Measurements from ENCODE around the gene FAM3A.

The FAM3A gene

DNA sequence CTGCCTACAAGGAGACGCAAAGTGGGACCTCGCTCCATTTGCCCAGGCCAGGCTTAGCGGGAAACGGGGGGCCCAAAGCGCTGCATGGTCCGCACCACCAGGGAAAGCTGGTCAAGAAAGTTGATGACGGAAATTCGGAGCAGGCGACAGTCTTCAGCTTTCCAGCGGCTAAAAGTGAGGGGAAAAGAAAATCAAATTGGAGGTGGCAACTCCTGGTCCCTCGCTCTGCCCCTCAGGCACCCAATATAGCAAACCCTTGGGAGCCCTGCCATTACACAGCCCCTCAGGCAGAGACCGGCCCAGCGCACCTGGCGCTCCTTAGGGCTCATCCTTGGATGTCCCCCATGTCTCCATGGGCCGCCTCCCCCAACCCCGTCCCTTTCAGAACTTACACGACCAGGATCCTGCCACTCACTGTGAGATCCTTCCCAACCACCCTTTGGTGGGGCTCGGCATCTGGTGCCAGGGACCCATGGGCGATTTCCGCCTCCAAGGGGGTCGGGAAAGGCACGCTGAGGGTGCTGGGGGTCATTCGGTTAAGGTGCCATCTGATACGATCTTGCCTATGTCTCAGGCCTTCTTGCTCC lies 38.0 kb downstream of the FAM3A start:
- no peak for DNase-seq

DNA sequence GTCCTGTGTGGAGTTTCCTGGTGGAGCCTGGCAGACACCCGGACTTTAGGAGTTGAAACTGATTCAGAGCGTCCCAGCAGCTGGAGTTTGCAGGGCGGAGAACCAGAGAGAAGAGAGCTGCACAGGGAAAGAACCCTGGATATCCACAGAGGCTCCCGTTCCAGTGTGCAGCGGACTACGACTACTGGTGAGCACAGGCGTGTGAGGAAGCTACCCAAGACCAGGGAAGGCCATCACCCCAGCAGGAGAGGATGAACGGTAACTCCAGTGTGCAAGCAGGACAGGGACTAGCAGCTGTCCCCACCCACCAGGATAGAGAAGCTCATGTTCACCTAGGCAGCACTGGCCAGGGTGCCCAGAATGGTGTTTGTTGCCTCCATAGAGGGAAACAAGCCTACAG lies 39.2 kb downstream of the FAM3A start:
- no peak for DNase-seq

DNA sequence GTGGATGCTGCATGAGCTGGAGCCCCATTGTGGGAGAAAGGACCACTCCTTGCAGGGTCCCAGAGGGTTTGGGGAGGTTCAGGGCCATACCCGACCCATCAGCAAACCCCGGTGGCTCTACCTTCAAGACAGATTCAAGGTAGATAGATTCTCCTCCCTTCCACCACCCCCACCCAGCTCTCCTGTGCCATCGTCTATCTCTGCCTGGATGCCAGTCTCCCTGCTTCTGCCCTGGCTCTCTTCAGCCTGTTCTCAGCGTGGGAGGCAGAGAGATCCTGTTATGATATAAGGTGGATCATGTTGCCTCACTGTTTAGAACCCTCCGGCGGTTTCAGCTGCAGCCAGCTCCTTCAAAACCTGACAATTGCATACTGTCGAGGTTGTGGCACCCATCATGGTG lies 42.3 kb downstream of the FAM3A start:
- no peak for DNase-seq

DNA sequence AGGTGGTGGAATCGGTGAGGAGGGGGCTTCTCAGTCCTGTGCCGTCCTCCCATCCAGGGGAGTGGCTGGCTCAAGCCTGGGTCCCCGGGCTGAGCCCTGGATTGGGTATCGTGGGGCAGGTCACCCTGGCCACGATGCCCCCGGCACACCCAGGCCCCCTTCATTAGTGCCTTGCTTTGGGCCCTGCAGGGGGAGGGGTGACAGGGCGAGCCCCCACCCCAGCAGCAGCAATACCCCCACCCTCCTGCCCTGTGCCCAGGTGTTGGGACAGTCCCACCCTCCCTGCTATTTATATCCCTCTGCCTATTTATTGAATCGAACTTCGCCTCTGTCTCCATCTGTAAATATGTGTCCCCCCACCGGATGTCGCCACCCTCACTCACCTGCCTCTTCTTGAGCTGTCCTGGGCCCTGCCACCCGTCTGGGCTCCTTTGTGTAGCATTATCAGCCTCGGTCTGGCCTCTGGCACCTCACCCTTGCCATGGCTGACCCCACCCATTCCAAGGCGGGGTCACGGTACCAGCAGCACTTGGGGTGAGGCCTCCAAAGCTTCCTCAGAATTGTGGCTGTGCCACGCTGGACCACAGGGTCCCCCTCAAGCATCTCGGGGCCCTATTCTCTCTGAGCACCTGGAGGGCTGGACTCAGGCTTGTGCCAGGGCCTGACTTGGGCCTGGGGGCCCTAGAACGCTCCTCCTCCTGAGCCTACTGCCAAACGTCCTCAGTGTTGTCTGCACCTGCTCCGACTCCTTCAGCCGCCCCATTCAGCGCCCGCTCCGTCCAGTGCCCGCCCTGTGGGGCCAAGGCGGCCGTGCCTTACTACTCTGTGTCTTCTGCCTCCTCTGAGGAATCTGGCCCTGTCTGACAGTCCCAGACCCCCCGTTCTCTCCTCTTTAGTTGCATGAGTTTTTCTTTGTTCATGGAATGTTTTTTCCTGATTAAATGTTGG lies 43.1 kb downstream of the FAM3A start:
- no peak for DNase-seq

DNA sequence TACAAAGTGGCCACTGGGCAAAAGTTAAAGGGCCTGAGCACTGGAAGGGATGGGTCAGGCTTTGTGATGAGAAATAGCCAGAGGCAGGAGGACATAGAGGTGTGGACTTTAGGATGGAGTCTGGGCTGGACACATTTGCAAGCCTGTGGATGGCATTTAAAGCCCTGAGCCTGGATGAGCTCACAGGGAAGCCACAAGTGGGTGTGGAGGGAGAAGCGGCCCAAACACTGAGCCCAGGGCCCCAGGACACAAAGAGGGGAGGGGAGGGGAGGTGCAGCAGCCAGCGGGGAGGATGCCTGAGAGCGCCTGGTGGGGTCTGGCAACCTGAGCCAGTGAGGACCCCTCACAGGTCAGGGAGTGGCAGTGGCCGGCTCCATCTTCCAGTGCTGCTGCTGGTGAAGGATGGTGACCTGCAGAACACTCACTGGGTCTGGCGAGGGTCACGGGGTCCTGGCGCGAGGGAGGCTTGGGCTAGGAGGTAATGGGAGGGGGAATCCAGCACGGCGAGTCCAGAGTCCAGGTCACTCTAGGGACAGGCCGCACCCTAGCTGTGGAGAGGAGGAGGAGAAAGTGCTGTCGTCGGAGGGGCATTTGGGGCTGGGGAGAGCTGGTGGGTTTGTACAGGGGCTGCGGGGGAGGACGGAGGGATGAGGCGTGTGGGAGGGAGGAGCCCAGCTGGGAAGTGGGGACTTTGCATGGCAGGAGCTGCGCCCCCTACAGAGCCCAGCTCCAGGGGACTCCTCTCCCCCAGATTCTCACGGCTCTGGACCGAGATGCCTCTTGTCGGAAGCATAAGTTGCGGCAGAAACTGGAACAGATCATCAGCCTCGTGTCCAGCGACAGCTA lies 44.0 kb downstream of the FAM3A start:
- DNase-seq = no peak

DNA sequence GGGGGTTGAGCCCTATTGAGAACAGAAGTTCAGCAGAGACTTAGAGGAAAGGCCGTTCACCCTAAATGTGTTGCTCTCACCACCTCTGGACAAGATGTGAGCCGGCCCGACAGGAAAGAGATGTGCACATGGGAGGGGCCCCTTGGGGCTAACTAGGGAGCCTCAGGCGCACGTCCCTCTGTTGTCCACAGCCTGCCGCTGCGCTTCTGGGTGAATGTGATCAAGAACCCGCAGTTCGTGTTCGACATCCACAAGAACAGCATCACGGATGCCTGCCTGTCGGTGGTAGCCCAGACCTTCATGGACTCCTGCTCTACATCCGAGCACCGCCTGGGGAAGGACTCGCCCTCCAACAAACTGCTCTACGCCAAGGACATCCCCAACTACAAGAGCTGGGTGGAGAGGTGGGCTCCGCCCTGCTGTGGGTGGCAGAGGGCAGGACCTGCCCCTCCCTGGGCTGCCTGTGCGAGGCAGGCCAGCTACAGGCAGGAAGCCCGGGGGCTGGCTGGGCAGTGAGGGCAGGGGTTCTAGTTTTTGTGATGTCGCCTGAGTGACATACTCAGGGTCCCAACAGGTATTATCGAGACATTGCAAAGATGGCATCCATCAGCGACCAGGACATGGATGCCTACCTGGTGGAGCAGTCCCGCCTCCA lies 45.0 kb downstream of the FAM3A start:
- no peak for DNase-seq

DNA sequence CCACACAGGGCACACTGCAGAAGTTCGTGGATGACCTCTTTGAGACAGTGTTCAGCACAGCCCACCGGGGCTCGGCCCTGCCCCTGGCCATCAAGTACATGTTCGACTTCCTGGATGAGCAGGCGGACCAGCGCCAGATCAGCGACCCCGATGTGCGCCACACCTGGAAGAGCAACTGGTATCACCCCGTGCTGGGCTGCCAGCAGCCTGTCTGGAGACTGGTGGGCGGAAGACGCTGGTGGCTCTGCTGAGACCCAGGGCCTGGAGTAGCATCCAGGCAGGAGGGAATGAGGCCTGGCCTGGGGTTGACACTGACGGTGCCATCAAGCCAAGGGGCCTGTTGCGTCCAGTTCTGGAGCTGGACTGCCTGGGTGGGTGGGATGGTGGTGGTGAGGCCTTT lies 45.6 kb downstream of the FAM3A start:
- no peak for DNase-seq

DNA sequence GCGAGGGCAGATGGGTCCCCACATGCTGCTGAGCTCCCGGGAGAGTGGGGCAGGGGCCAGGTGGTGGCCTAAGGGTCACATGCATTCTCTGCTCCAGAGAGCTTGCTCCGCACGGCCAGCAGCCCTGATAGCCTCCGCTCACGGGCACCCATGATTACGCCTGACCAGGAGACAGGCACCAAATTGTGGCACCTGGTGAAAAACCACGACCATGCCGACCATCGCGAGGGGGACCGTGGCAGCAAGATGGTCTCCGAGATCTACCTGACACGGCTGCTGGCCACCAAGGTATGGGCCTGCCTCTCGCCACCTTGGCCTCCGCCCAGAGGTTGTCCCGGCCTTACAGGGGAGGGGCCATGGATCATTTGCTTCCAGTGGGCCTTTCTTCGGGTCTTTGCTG lies 46.2 kb downstream of the FAM3A start:
- DNase-seq = no peak

DNA sequence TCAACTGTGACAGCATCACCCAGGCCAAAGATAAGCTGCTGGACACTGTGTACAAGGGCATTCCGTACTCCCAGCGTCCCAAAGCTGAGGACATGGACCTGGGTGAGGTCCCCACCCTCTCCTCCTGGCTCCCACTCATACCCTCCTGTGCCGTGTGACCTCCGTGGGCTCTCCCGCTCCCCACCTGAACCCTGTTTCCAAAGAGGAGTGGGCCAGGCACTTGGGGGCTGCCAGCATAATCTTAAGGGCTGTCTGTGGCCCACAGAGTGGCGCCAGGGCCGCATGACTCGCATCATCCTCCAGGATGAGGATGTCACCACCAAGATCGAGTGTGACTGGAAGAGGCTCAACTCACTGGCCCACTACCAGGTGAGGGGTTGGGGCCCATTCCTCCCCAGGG lies 46.9 kb downstream of the FAM3A start:
- DNase-seq = no peak

DNA sequence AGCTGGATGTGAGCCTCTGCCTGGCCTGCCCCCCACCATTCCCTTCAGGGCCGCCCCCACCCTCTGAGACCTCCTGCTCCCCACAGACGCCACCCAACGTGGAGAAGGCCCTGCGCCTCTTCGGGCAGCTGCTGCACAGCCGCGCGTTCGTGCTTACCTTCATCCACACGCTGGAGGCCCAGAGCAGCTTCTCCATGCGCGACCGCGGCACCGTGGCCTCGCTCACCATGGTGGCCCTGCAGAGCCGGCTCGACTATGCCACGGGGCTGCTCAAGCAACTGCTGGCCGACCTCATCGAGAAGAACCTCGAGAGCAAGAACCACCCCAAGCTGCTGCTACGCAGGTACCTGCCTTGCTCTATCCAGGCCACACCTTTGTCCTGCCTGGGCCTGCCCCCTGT lies 47.8 kb downstream of the FAM3A start:
- DNase-seq = no peak

DNA sequence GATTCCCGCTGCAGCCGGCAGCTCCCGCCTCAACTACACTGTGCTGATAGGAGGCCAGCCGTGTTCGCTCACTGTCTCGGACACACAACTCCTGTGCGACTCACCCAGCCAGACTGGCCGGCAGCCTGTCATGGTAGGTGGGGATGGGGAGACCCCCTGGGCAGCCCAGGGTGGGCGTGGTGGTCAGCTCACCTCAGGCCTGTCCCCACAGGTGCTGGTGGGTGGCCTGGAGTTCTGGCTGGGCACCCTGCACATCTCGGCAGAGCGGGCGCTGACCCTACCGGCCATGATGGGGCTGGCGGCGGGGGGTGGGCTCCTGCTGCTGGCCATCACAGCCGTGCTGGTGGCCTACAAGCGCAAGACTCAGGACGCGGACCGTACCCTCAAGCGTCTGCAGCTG lies 48.5 kb downstream of the FAM3A start:
- no peak for DNase-seq

DNA sequence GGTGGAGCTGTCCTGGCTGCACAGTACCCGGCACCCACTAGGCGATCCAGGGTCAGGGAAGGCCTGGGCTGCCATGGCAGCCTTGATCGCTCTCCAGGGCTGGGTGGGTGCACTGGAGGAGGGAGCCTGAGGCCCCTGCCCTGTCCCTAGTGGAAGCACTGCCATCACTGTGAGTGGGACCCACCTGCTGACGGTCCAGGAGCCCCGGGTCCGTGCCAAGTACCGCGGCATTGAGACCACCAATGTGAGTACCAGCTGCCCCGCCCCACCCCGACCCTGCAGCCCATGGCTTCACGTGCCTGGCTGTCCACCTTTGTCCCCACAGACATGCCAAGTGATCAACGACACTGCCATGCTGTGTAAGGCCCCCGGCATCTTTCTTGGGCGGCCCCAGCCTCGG lies 49.1 kb downstream of the FAM3A start:
- no peak for DNase-seq

DNA sequence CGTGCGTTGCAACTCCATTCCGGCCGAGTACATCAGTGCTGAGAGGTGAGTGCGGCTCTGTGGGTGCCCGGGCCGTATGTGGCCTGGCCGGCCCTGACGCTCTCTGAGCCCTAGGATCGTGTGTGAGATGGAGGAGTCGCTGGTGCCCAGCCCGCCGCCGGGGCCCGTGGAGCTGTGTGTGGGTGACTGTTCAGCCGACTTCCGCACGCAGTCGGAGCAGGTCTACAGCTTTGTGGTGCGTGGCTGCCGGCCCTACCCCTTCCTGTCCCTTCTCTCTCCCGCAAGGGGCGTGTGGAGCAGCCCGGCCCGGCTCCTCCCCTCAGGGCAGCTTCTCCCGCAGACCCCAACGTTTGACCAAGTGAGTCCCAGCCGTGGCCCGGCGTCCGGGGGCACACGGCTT lies 50.0 kb downstream of the FAM3A start:
- DNase-seq = no peak

DNA sequence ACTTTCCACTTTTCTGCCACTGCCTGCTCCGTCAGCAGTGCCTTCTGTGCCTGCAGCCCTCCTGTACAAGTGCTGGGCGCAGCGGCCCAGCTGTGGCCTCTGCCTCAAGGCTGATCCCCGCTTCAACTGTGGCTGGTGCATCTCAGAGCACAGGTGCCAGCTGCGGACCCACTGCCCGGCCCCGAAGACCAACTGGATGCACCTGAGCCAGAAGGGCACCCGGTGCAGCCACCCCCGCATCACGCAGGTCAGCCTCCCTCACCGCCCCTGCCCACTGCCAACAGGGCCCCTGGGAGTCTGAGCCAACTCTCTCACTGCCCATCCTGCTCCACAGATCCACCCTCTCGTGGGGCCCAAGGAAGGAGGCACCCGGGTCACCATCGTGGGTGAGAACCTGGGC lies 50.4 kb downstream of the FAM3A start:
- DNase-seq = no peak

DNA sequence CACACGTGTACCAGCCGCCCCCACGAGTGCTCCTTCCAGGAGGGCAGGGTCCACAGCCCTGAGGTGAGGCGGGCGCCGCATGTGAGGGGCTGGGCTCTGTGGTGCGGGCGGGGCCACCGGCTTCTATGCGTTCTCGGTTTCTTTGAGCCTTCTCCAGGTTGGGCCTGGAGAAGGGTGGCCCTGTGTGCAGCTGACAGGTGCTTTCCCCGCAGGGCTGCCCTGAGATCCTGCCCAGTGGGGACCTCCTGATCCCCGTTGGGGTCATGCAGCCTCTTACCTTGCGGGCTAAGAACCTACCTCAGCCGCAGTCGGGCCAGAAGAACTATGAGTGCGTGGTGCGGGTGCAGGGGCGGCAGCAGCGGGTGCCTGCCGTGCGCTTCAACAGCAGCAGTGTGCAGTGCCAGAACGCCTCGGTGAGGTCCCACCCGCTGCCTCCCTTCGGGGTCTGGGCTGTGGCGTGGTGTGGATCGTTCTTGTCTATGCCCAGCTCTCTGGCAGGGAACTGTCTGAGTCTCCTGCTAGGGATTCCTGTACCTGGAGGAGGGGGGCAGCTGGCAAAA lies 51.1 kb downstream of the FAM3A start:
- DNase-seq = no peak

DNA sequence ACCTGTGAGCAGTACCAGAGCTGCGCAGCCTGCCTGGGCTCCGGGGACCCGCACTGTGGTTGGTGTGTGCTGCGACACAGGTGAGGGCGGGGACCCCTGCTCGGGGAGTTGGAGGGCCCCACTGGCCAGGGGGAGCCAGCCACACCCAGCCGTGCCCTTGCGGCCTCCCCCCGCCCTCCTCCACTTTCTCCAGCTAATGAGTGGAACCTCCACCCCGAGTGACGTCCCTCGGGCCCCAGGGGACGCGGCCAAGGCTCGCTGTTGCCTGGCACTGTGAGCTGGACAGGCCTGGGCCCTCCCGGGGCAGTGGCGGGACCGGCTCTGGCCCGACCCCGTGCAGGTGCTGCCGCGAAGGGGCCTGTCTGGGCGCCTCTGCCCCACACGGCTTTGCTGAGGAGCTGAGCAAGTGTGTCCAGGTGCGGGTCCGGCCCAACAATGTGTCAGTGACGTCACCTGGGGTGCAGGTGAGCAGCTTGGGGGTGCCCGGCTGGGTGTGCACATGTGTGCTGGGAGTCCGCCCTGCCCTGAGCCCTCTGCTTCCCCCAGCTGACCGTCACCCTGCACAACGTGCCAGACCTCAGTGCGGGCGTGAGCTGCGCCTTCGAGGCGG lies 52.3 kb downstream of the FAM3A start:
- no peak for DNase-seq

DNA sequence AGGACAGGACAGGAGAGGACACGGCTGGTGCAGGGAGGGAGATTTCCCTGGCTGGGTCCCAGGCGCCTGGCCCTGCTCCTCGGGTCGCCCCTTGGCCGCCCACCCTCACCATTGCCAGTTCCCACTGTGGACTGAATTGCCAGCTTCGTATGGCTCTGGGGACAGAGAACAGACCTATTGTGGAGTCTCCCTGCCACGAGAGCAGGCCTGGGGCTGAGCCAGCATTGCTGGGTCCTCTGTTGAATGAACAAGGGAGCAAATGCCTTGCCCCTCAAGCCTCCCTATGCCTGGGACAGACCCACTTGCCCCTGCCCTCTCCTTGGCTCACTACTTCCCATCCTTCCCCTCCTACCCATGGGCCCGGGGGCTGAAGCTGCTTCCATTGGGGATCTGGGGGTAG lies 53.6 kb downstream of the FAM3A start:
- DNase-seq = no peak

DNA sequence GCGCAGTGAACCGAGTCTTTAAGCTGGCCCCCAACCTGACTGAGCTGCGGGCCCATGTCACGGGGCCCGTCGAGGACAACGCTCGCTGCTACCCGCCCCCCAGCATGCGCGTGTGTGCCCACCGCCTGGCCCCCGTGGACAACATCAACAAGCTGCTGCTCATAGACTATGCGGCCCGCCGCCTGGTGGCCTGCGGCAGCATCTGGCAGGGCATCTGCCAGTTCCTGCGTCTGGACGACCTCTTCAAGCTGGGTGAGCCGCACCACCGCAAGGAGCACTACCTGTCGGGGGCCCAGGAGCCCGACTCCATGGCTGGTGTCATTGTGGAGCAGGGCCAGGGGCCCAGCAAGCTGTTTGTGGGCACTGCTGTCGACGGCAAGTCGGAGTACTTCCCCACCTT lies 55.7 kb downstream of the FAM3A start:
- DNase-seq = no peak

DNA sequence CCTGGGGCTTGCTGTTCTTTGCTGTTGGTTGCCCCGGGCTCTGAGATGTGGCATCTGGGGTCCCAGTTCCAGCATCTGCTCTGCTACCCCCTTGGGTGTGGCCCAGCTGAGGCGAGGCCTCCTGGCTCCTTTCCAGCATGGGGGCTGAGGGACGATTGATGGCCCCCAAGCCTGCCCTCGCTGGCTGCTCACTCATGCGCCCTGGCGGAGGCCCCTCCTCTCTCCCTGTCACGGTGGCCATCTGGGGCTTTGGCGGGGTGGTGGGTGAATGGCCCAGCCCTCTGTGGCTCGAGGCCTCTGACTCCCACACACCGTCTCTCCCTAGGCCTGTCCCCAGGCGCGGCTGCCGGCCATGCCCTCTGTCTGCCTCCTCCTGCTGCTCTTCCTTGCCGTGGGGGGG lies 56.2 kb downstream of the FAM3A start:
- no peak for DNase-seq

DNA sequence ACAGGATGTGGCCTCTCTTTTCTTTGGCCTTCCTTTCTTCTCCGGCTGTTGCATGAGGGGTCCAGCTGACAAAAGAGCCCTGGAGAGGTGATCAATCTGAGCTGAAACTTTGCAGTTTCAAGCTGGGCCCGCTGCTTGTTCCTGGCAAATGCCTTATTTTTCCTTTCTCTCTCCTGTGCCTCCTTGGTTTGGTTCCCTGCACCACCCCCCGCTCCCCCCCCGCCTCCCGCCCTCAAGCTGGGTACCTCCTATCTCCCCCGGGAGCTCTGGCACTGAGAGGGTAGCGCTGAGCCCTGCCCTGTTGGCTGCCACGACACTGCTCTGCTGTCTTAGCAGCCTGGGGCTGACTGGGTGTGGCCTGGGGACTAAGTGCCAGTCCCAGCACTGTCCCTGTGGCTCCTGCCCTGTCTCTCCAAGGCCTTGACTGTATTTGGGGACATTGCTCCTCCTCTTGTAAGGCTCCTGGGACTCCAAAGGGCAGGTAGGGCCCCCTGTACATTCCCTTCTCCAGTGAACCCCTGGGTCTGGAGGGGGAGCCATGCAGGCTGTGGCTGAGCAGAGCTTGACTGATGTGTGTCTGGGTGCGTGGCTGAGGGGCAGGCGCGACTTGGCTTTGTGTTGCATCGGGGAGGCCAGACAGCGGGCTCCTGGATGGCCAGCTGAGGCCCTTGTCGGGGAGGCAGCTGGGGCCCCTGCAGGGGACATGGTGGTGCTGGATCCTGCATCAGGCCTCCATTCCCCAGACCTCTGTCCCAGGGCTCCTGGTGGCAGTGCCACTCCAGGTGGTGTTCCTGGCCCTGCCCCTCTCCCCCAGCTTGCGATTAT lies 56.9 kb downstream of the FAM3A start:
- no peak for DNase-seq

DNA sequence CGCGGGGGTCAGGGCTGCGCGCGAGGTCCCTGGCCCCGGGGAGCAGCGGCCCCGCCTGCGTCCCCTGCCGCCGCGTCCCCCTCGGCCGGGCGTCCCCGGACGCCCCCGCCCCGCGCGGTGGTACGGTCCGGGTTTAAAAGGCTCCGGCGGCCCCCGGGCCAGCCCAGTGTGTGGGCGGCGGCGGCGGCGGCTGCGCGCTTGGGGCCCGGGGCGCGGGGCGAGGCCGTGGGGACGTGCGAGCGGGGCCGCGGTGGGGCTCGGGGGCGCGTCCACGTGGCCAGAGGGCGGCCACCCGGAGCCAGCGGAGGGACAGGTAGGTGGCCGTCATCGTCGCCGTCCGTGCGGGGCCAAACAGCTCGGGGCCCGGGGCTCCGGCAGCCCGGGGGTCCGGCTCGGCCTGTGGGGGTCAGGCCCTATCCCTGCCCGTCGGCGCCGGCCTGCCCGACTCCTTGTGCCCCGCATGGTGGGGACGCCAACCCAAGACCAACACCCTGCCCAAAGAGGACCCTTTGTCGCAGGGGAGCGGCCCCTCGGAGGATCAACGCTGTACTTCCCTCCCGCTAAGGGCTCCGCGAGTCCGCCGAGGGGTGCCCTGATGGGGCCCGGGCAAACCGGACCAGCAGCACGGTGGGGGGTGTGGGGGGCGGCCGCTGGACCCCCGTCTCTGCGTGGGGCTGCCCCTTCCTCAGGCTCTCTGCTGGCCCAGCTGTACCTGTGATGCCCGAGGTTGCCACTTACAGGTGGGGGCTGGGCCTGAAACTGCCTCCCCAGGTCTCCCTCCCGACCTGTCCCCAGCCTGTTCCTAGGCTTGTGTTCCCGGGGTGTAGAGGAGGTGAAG lies 57.7 kb downstream of the FAM3A start, which contains the start of gene PLXNA3:
PLXNA3 (plus strand) TSS at position 166 of the 838 bp plus-strand sequence. CDS start 1,903 bp downstream, outside the sequence.
- DNase-seq = no peak
